ENCODE measurements around the gene RAP1B. TPM values are rescaled to one million over a fixed set of nuclear protein-coding genes. Genes with fewer than 3 reads are reported as not detected.

RAP1B gene
- total RNA-seq, 1 experiment from 2014 or later = 86.9 TPM

GRCh38 chr12:68673788-68674187 lies 63.1 kb downstream of the RAP1B start:
- Mint-ChIP-seq H3K9me3 (no peaks in the 10 kb centered on the region), H3K4me3 (no peak overlapping the region), H3K27ac (no peak overlapping the region; the same call in 1 of the 2 replicates), H3K4me1 (peaks cover 3% of the 10 kb centered on the region; the same call in 1 of the 2 replicates), H3K27me3 (ENCODE audit: low read depth) (no peaks in the 10 kb centered on the region), H3K36me3 (no peaks in the 10 kb centered on the region)
- DNase-seq (ENCODE audit: low spot score) (no peak), ATAC-seq (no peak)
- no peak for TF ChIP-seq JUN (CRISPR knock-in tag; IDR thresholded peaks at IDR 0.05)
- no peak for TF ChIP-seq ATF3 (CRISPR knock-in tag; conservative IDR thresholded peaks at IDR 0.05)
- TF ChIP-seq OVOL2 (CRISPR knock-in tag; IDR thresholded peaks at IDR 0.05; ENCODE audit: borderline replicate concordance) = no peak
- TF ChIP-seq GRHL2 (CRISPR knock-in tag; IDR thresholded peaks at IDR 0.05; ENCODE audit: insufficient replicate concordance, severe bottlenecking) = no peak
- no peak for TF ChIP-seq AR (CRISPR knock-in tag; IDR thresholded peaks at IDR 0.05)
- TF ChIP-seq FOXJ3 (CRISPR knock-in tag; IDR thresholded peaks at IDR 0.05; ENCODE audit: borderline replicate concordance) = no peak
- no peak for TF ChIP-seq E2F5 (CRISPR knock-in tag; IDR thresholded peaks at IDR 0.05)
- no peak for TF ChIP-seq ZNF512 (CRISPR knock-in tag; IDR thresholded peaks at IDR 0.05; ENCODE audit: borderline replicate concordance)
- no peak for TF ChIP-seq ZNF219 (CRISPR knock-in tag; IDR thresholded peaks at IDR 0.05; ENCODE audit: borderline replicate concordance)
- no peak for TF ChIP-seq ARID4B (CRISPR knock-in tag; IDR thresholded peaks at IDR 0.05; ENCODE audit: borderline replicate concordance)
- TF ChIP-seq EMX1 (CRISPR knock-in tag; IDR thresholded peaks at IDR 0.05) = no peak
- TF ChIP-seq MXD4 (CRISPR knock-in tag; IDR thresholded peaks at IDR 0.05; ENCODE audit: borderline replicate concordance) = no peak
- no peak for TF ChIP-seq ZNF671 (CRISPR knock-in tag; IDR thresholded peaks at IDR 0.05)
- TF ChIP-seq PRDM15 (CRISPR knock-in tag; IDR thresholded peaks at IDR 0.05) = no peak
- CTCF ChIA-PET = no interaction called here
- POLR2A ChIA-PET = no interaction called here
